Upper lobe of left lung (tissue), 4 donors: ENCODE measurements around the gene PRLR.

Experiments used
- EP300 ChIP-seq, 4 donors: sonication (generic); formaldehyde crosslinking; IDR thresholded peaks; one replicate each; pipeline ENCODE4 v1.5.1; 2017; ENCODE audit warnings: antibody characterized with exemption in 4 of 4, control low read depth in 2 of 4
- POLR2A ChIP-seq, 4 donors: fragments of 450-650 bp; IDR thresholded peaks; one replicate each; pipeline ENCODE4 v1.5.1; 2016 to 2017; ENCODE audit warnings: antibody characterized with exemption in 4 of 4, mild to moderate bottlenecking in 2 of 4
- TF ChIP-seq, protein P1 (sequence below), 6 experiments: fragments of 450-650 bp in 4 of 6; fragments of 200-600 bp in 2 of 6; sonication (generic) in 2 of 6; IDR thresholded peaks; one replicate each; pipeline ENCODE4 v1.5.1; 2016 to 2019; ENCODE audit warnings: antibody characterized with exemption in 6 of 6

GRCh38 chr5:35263266-35263877, 33.1 kb upstream of the PRLR start:
- no peak for TF ChIP-seq EP300 (IDR thresholded peaks at IDR 0.05)
- TF ChIP-seq POLR2A (IDR thresholded peaks at IDR 0.05), result no peak
- TF ChIP-seq, protein P1, sequence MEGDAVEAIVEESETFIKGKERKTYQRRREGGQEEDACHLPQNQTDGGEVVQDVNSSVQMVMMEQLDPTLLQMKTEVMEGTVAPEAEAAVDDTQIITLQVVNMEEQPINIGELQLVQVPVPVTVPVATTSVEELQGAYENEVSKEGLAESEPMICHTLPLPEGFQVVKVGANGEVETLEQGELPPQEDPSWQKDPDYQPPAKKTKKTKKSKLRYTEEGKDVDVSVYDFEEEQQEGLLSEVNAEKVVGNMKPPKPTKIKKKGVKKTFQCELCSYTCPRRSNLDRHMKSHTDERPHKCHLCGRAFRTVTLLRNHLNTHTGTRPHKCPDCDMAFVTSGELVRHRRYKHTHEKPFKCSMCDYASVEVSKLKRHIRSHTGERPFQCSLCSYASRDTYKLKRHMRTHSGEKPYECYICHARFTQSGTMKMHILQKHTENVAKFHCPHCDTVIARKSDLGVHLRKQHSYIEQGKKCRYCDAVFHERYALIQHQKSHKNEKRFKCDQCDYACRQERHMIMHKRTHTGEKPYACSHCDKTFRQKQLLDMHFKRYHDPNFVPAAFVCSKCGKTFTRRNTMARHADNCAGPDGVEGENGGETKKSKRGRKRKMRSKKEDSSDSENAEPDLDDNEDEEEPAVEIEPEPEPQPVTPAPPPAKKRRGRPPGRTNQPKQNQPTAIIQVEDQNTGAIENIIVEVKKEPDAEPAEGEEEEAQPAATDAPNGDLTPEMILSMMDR (IDR thresholded peaks at IDR 0.05), result no peak
